ENCODE measurements around the gene SUGCT.

DNA sequence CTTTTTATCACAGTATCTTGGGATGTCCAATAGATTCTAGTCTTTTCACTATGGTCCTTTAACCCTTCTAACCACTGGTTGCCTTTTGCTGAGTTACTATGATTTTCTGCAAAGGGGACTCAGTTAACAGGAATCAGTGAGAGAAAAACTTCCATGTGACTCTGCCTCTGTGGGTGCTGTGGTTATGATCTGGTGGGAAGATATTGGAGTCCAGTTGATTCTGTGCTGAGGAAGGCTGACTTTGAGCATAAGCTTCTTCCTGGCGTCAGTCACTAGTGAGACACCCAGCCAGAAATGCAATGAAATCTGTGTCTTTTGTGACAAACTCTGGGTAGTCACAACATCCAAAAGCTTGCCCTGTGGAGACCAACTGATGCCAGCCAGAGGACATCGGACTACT is 648.0 kb downstream of the SUGCT start:
- TF ChIP-seq, protein P1, sequence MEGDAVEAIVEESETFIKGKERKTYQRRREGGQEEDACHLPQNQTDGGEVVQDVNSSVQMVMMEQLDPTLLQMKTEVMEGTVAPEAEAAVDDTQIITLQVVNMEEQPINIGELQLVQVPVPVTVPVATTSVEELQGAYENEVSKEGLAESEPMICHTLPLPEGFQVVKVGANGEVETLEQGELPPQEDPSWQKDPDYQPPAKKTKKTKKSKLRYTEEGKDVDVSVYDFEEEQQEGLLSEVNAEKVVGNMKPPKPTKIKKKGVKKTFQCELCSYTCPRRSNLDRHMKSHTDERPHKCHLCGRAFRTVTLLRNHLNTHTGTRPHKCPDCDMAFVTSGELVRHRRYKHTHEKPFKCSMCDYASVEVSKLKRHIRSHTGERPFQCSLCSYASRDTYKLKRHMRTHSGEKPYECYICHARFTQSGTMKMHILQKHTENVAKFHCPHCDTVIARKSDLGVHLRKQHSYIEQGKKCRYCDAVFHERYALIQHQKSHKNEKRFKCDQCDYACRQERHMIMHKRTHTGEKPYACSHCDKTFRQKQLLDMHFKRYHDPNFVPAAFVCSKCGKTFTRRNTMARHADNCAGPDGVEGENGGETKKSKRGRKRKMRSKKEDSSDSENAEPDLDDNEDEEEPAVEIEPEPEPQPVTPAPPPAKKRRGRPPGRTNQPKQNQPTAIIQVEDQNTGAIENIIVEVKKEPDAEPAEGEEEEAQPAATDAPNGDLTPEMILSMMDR (IDR thresholded peaks at IDR 0.05; ENCODE audit: low read length) = no peak
- TF ChIP-seq EZH2 (optimal IDR thresholded peaks at IDR 0.05; ENCODE audit: low read depth, low read length) = no peak
